Activated CD4-positive, alpha-beta T cell treated with anti-CD3 and anti-CD28 coated beads, Interleukin-2, amount 10 ng/mL, durations not matched to agents 24 days and 14 days (primary cell): Measurements from ENCODE around the gene DNM3. TPM values are rescaled to one million over a fixed set of nuclear protein-coding genes. Genes with fewer than 3 reads are reported as not detected.

Source experiments
- DNase-seq: peaks from one replicate; pipeline ENCODE4 v3.0.0; 2022
- H3K27ac Mint-ChIP-seq: one replicate; pipeline ENCODE4 v1.8.0; 2022; ENCODE audit warnings: mild to moderate bottlenecking, mixed read lengths
- H3K27me3 Mint-ChIP-seq: one replicate; pipeline ENCODE4 v1.8.0; 2022; ENCODE audit warnings: mixed read lengths
- H3K36me3 Mint-ChIP-seq: one replicate; pipeline ENCODE4 v1.8.0; 2022; ENCODE audit warnings: low read depth, mild to moderate bottlenecking, mixed read lengths
- H3K4me1 Mint-ChIP-seq: one replicate; pipeline ENCODE4 v1.8.0; 2021; ENCODE audit warnings: mixed read lengths
- H3K4me3 Mint-ChIP-seq: one replicate; pipeline ENCODE4 v1.8.0; 2022; ENCODE audit warnings: mild to moderate bottlenecking, moderate library complexity, mixed read lengths
- H3K9me3 Mint-ChIP-seq: one replicate; pipeline ENCODE4 v1.8.0; 2021; ENCODE audit warnings: mixed read lengths
- intact Hi-C: fragments of 100-400 bp; cut with micrococcal nuclease; formaldehyde crosslinking; loops from one replicate; pipeline ENCODE4 v1.15.1; 2023
- total RNA-seq: library from RNA; stranded (reverse); gene quantifications from 2 replicates; pipeline ENCODE4 v1.2.3, GENCODE V29; 2022

The DNM3 gene
- total RNA-seq, 1 donor from 2014 or later, result 0.42 TPM

DNA sequence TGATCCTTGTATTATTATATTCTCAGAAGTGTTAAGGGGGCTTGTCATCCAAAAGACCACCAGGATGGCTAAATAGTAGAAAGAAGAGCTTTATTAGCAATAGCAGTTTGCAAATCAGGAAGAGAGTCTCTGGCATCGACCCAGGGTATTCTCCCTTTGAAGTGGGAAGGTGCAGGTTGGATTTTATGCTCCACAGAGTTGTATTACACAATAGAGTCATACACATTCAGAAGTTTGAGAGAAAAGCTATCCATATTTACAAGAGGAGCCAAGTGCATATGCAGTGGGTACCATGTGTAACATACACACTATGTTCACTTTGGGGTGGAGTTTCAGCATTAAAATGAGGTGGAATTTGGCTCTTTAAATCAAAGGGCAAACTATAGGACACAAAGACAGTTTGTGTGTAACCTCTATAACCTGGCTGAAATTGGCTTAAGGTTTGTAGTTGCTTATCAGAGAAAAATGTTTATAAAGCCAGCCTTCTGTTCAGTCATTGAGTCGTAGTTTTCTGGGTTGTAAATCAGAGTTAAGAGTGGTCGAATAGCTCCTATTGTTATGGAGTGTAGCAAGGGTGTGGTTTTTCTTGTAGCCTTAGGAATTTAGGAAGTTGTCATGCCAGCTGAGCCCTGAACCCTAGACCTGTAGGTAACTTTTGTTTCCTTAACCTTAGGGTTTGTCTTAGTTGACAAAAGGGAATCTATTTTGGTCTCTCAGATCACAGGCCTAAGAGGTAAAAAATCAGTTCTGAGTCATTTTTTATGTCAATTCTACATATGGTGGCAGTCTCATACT lies 125.3 kb downstream of the DNM3 start:
- H3K4me3 Mint-ChIP-seq, result no peak overlapping the region
- no peak overlapping the region for H3K27ac Mint-ChIP-seq
- DNase-seq, result no peak
- H3K9me3 Mint-ChIP-seq, result no peaks in the 10 kb centered on the region
- no peaks in the 10 kb centered on the region for H3K36me3 Mint-ChIP-seq
- H3K4me1 Mint-ChIP-seq, result no peaks in the 10 kb centered on the region
- H3K27me3 Mint-ChIP-seq, result peaks cover 13% of the 10 kb centered on the region
- intact Hi-C loops, result no loop called here

GRCh38 chr1:171969226-171969625 lies 127.9 kb downstream of the DNM3 start:
- Mint-ChIP-seq H3K27ac (no peak overlapping the region), H3K36me3 (no peaks in the 10 kb centered on the region), H3K4me1 (no peaks in the 10 kb centered on the region), H3K27me3 (peaks cover 24% of the 10 kb centered on the region), H3K4me3 (no peak overlapping the region), H3K9me3 (no peaks in the 10 kb centered on the region)
- intact Hi-C loops, result no loop called here
- no peak for DNase-seq

DNA sequence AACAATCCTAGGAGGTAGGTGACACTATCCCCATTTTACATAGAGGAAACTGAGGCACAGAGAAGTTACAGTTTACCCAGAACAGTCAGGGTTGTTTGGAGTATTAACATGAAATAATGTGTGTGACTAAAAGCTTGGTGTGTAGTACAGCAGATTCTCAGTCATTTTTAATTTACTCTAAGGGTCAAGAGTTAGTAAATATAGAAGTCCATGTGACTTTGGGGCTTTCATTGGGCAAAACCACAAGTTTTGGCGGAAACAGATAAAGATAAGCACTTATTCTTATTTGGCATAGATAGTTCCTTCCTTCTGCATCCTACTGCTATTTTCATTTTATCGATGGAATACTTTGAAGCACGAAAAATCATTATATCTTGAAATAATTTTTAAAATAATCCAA lies 128.5 kb downstream of the DNM3 start:
- Mint-ChIP-seq H3K27ac (no peak overlapping the region), H3K27me3 (peaks cover 24% of the 10 kb centered on the region), H3K9me3 (no peaks in the 10 kb centered on the region), H3K4me1 (no peaks in the 10 kb centered on the region), H3K36me3 (no peaks in the 10 kb centered on the region), H3K4me3 (no peak overlapping the region)
- intact Hi-C loops, result no loop called here
- no peak for DNase-seq

GRCh38 chr1:171972846-171973245 lies 131.5 kb downstream of the DNM3 start:
- Mint-ChIP-seq H3K4me3 (no peak overlapping the region), H3K9me3 (peaks cover 5% of the 10 kb centered on the region), H3K27me3 (peaks cover 24% of the 10 kb centered on the region), H3K27ac (no peak overlapping the region), H3K4me1 (no peaks in the 10 kb centered on the region), H3K36me3 (no peaks in the 10 kb centered on the region)
- peak; percentile 32 for DNase-seq
- intact Hi-C loops, result no loop called here

DNA sequence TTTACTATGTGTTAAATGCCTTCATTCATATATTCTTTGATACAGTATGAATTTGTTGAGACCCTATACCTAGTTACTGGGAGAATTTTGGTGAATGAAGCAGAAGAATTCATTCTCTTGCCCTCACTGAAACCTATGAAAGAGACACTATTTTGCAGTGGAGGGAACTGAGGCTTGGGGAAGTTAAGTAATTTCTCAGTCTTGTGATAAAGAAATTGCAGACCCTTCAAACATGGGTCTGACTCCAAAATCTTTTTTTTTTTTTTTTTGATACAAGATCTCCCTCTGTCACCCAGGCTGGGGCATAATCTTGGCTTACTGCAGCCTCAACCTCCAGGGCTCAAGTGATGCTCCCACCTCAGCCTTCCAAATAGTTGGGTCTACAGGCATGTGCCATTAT lies 132.1 kb downstream of the DNM3 start:
- Mint-ChIP-seq H3K27ac (no peak overlapping the region), H3K36me3 (no peaks in the 10 kb centered on the region), H3K9me3 (peaks cover 5% of the 10 kb centered on the region), H3K4me1 (no peaks in the 10 kb centered on the region), H3K4me3 (no peak overlapping the region), H3K27me3 (peaks cover 22% of the 10 kb centered on the region)
- peak; percentile 25 for DNase-seq
- intact Hi-C loops, result no loop called here

DNA sequence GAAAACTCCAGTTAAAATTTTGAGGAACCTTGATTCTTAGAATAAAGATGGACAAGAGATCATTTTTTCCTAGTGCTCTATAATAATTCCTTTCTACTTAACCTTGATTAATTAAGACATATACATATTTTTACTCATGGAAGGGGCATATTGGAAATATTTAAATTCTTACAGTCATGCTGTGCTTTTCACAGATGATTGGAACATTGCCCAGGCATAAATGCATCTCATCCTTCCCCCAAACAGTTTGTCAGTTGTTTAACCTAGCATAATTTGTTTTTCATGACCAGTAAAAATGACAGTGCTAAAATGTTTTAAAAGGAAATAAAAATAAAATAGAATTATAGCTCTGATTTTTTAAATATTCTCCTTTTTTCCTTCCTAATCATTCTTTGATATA lies 140.0 kb downstream of the DNM3 start:
- Mint-ChIP-seq H3K9me3 (peaks cover 2% of the 10 kb centered on the region), H3K4me3 (no peak overlapping the region), H3K36me3 (no peaks in the 10 kb centered on the region), H3K27ac (no peak overlapping the region), H3K4me1 (no peaks in the 10 kb centered on the region), H3K27me3 (peaks cover 6% of the 10 kb centered on the region)
- DNase-seq, result no peak
- intact Hi-C loops, result no loop called here

DNA sequence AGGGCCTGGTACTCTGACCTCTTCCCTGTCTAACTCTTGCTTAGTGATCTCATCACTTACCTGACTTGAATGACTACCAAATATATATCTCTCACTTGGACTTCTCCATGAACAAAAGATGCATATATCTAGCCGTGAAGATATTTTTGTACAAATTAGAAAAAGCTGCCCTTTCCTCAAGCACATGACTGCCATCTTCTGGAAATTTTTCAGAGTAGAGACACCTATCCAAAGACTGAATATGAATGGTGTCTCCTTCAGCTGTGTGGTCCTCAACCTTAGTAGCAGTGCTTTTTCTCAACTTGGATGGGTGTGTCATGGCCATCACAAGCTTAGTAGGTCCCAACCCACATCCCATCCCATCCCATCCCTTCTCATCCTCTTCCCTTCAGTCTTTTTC lies 142.3 kb downstream of the DNM3 start:
- Mint-ChIP-seq H3K36me3 (no peaks in the 10 kb centered on the region), H3K27me3 (peaks cover 7% of the 10 kb centered on the region), H3K9me3 (no peaks in the 10 kb centered on the region), H3K4me1 (no peaks in the 10 kb centered on the region), H3K27ac (no peak overlapping the region), H3K4me3 (no peak overlapping the region)
- no peak for DNase-seq
- intact Hi-C loops, result no loop called here

DNA sequence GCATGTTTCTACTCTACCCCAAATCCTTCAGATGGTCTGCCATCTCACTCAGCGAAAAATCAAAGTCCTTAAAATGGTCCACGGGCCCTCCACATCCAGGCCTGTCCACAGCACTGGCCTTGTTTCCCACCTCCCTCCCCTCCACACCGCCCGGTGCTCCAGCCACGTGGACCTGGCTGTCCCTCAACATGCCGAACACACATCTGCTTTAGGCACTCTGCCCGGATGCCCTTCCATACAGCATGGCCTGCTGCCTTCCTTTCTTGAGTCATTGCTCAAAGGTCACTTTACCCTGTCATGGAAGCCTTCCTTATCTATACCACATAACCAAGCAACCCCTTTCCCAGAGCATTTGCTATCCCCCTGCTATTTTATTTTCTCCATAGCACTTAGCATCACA lies 143.0 kb downstream of the DNM3 start:
- Mint-ChIP-seq H3K4me3 (no peak overlapping the region), H3K36me3 (no peaks in the 10 kb centered on the region), H3K27ac (no peak overlapping the region), H3K9me3 (no peaks in the 10 kb centered on the region), H3K4me1 (no peaks in the 10 kb centered on the region), H3K27me3 (peaks cover 10% of the 10 kb centered on the region)
- intact Hi-C loops, result no loop called here
- DNase-seq, result no peak

DNA sequence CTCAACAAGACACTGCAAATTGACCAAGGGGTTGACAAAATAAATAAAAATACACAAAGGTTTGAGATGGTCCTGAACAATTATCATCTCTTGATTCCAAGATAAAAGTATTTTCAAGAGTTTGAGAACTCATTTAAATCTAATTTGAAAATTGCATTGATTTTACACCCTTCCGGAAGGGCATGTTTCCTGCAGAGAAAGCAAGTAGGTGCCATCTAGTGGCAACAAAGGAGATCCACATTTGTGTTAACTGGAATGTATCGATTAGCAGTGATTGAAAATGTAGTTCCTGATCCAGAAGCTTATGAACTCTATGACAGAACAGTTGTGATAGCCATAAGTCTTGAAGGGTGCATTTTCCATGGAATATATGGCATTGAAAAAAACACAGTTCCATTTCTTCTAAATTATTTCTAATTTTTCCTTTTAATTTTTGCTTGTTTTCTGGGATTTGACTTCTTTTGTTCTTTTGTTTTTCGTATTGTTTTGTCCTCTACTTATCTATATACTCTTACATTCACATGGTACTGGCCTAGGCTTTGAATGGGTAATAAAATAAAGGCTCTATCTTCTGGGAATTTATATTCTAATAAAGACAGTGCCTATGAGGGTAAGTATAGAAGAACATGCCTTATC lies 143.7 kb downstream of the DNM3 start:
- peak; percentile 68 for DNase-seq
- Mint-ChIP-seq H3K4me1 (no peaks in the 10 kb centered on the region), H3K9me3 (no peaks in the 10 kb centered on the region), H3K36me3 (no peaks in the 10 kb centered on the region), H3K27ac (no peak overlapping the region), H3K27me3 (peaks cover 10% of the 10 kb centered on the region), H3K4me3 (no peak overlapping the region)
- intact Hi-C loops, result loop anchor here (1.0 to 5.0 kb wide), 3 partner anchors 184 to 340 kb away; partner anchors contain the start of gene VAMP4

- Mint-ChIP-seq H3K27ac (no peak overlapping the region), H3K27me3 (peaks cover 12% of the 10 kb centered on the region), H3K4me1 (no peaks in the 10 kb centered on the region), H3K9me3 (no peaks in the 10 kb centered on the region), H3K4me3 (no peak overlapping the region), H3K36me3 (no peaks in the 10 kb centered on the region)
- DNase-seq, result no peak
- intact Hi-C loops, result loop anchor here (1.0 to 5.0 kb wide), 3 partner anchors 184 to 340 kb away; partner anchors contain the start of gene VAMP4
Measured at GRCh38 chr1:171985639-171986038, 144.3 kb downstream of the DNM3 start.

DNA sequence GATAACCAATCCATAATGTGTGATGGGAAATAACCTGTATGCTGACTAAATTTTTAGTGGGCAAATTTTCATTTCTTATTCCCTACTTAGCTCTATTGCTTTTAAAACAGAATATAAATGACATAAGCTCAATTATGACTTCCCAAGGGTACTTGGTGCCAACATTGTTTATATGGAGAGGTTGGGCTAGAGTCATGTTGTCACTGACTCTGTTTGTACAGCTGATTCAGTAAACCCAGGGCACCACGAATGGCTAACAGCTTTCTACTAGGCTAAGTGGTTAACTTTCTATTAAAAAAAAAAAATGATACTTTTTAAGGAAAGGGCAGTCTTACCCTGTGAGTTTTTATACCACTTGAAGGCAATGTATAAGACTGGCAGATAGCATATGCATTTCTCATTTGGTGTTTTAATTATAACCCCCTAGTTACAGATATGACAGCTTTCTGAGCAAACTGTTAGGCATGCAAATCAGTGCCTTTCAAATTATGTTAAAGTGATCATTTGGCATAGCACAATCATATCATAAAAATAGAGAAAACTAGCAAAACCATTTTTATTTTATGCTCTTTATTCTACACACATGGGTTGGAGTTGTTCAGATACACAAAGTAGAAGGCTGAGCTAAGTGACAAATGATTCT lies 147.1 kb downstream of the DNM3 start:
- no peaks in the 10 kb centered on the region for H3K4me1 Mint-ChIP-seq
- intact Hi-C loops, result loop anchor here (5.0 kb wide), 1 partner anchor 246 kb away; the partner anchor contains the start of gene VAMP4
- H3K9me3 Mint-ChIP-seq, result no peaks in the 10 kb centered on the region
- H3K27ac Mint-ChIP-seq, result no peak overlapping the region
- peaks cover 17% of the 10 kb centered on the region for H3K27me3 Mint-ChIP-seq
- H3K4me3 Mint-ChIP-seq, result no peak overlapping the region
- H3K36me3 Mint-ChIP-seq, result no peaks in the 10 kb centered on the region
- no peak for DNase-seq

- intact Hi-C loops, result no loop called here
- no peaks in the 10 kb centered on the region for H3K36me3 Mint-ChIP-seq
- H3K4me3 Mint-ChIP-seq, result no peak overlapping the region
- no peaks in the 10 kb centered on the region for H3K4me1 Mint-ChIP-seq
- H3K27me3 Mint-ChIP-seq, result peaks cover 18% of the 10 kb centered on the region
- DNase-seq, result no peak
- no peak overlapping the region for H3K27ac Mint-ChIP-seq
- no peaks in the 10 kb centered on the region for H3K9me3 Mint-ChIP-seq
Measured at GRCh38 chr1:171990371-171990770, 149.1 kb downstream of the DNM3 start.

GRCh38 chr1:171994293-171994692 lies 153.0 kb downstream of the DNM3 start:
- Mint-ChIP-seq H3K4me1 (no peaks in the 10 kb centered on the region), H3K36me3 (no peaks in the 10 kb centered on the region), H3K4me3 (no peak overlapping the region), H3K27ac (no peak overlapping the region), H3K27me3 (peaks cover 15% of the 10 kb centered on the region), H3K9me3 (no peaks in the 10 kb centered on the region)
- no peak for DNase-seq
- intact Hi-C loops, result no loop called here

DNA sequence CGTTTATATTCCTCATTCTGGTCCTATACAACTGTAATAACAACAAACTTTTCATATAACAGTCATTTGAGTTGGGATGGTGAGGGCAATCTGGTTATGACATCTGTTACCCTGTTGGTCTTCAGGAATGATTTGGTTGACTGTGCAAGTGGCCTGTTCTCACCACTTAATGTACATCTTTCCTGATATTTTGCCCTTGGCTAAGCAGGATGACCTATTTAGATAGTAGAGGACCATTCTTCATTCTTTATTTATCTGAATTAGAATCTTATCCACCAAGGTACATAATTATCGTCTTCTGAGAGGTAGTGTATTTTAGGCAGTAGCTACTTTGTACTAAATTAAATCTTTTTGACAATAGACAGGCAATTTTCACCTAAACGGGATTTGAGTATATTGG lies 154.3 kb downstream of the DNM3 start:
- Mint-ChIP-seq H3K4me3 (no peak overlapping the region), H3K36me3 (no peaks in the 10 kb centered on the region)

More for the DNA sequence above, 154.3 kb downstream of the DNM3 start:
- no peaks in the 10 kb centered on the region for H3K9me3 Mint-ChIP-seq
- peaks cover 14% of the 10 kb centered on the region for H3K27me3 Mint-ChIP-seq
- DNase-seq, result no peak
- H3K4me1 Mint-ChIP-seq, result no peaks in the 10 kb centered on the region
- intact Hi-C loops, result no loop called here
- no peak overlapping the region for H3K27ac Mint-ChIP-seq
